Fibroblast of lung (primary cell): ENCODE results near the gene PPM1H.

ENCODE experiments used
- CTCF ChIP-seq, 2 donors: IDR thresholded peaks in 1 of 2; conservative IDR thresholded peaks in 1 of 2; 1 replicate in 1 of 2; 2 replicates in 1 of 2; pipeline ENCODE4 v1.5.1; 2011 to 2012; ENCODE audit warnings: low read length in 2 of 2, control low read depth in 1 of 2, inconsistent platforms in 1 of 2, low read depth in 1 of 2, mild to moderate bottlenecking in 1 of 2
- EZH2 ChIP-seq: IDR thresholded peaks from 2 replicates; pipeline ENCODE4 v1.5.1; 2012; ENCODE audit warnings: low read length, control low read depth, mild to moderate bottlenecking; ENCODE audit errors: missing control alignments

- TF ChIP-seq CTCF (conservative IDR thresholded peaks at IDR 0.05 in 1 of 2, IDR thresholded peaks at IDR 0.05 in 1 of 2; ENCODE audit: low read depth in 1 of 2, low read length in 2 of 2) (no peak), EZH2 (no peak)
Measured at GRCh38 chr12:62625228-62625627, 309.7 kb downstream of the PPM1H start.
